CD4-positive, alpha-beta T cell (primary cell): ENCODE results near the gene KCNK1. TPM values are rescaled to one million over a fixed set of nuclear protein-coding genes. Genes with fewer than 3 reads are reported as not detected.

ENCODE experiments used
- ATAC-seq: fragments of 200-7000 bp; cut with Tn5 transposase; one replicate; pipeline ENCODE4 v1.10.0; 2022; ENCODE audit warnings: mild to moderate bottlenecking; ENCODE audit not compliant: poor library complexity
- CTCF ChIA-PET: fragments of 350-600 bp; sonication (Branson Sonifier 250); formaldehyde crosslinking; loops from one replicate; lab custom pipeline; 2021; ENCODE audit warnings: antibody characterized with exemption, inconsistent platforms; lab: Charles Lee
- POLR2A ChIA-PET: fragments of 350-600 bp; sonication (Branson Sonifier 250); formaldehyde crosslinking; loops from one replicate; lab custom pipeline; 2021; ENCODE audit warnings: antibody characterized with exemption, inconsistent platforms; lab: Charles Lee
- DNase-seq, 14 experiments: peaks; one replicate each; pipeline ENCODE4 v3.0.0-alpha.2; 2013 to 2020; ENCODE audit warnings: mixed read lengths in 2 of 14
- H3K27ac ChIP-seq, 2 donors: one replicate each; pipeline versions ENCODE4 v1.5.1 to v1.7.0; 2013; ENCODE audit warnings: low read length in 2 of 2, low read depth in 1 of 2, mild to moderate bottlenecking in 1 of 2
- H3K27me3 ChIP-seq, 2 experiments: 1 replicate in 1 of 2; 2 replicates in 1 of 2; pipeline versions ENCODE4 v1.6.1 to v1.7.0; 2013; ENCODE audit warnings: low read length in 2 of 2, control low read depth in 1 of 2, mild to moderate bottlenecking in 1 of 2, moderate library complexity in 1 of 2; ENCODE audit not compliant: insufficient read depth in 2 of 2, control insufficient read depth in 1 of 2
- H3K36me3 ChIP-seq: one replicate; pipeline ENCODE4 v1.6.1; 2013; ENCODE audit warnings: low read length, control low read depth; ENCODE audit not compliant: insufficient read depth
- H3K4me1 ChIP-seq: one replicate; pipeline ENCODE4 v1.6.1; 2013; ENCODE audit warnings: low read length, control low read depth; ENCODE audit not compliant: insufficient read depth
- H3K4me3 ChIP-seq: one replicate; pipeline ENCODE4 v1.5.1; 2013; ENCODE audit warnings: mild to moderate bottlenecking, low read length, moderate library complexity
- H3K9me3 ChIP-seq, 2 experiments: 1 replicate in 1 of 2; 2 replicates in 1 of 2; pipeline versions ENCODE4 v1.6.1 to v1.7.0; 2013; ENCODE audit warnings: low read length in 2 of 2, mild to moderate bottlenecking in 2 of 2, control low read depth in 1 of 2, moderate library complexity in 1 of 2; ENCODE audit not compliant: control insufficient read depth in 1 of 2, insufficient read depth in 1 of 2
- H3K27ac Mint-ChIP-seq: one replicate; pipeline ENCODE4 v1.8.0; 2020; ENCODE audit warnings: mixed read lengths
- H3K27me3 Mint-ChIP-seq: one replicate; pipeline ENCODE4 v1.8.0; 2021; ENCODE audit warnings: mixed read lengths
- H3K36me3 Mint-ChIP-seq: one replicate; pipeline ENCODE4 v1.8.0; 2021; ENCODE audit warnings: low read depth, mixed read lengths
- H3K4me1 Mint-ChIP-seq: one replicate; pipeline ENCODE4 v1.8.0; 2021; ENCODE audit warnings: low read depth, mixed read lengths
- H3K4me3 Mint-ChIP-seq: one replicate; pipeline ENCODE4 v1.8.0; 2020; ENCODE audit warnings: mild to moderate bottlenecking, mixed read lengths
- H3K9me3 Mint-ChIP-seq: one replicate; pipeline ENCODE4 v1.8.0; 2020; ENCODE audit warnings: mixed read lengths
- CTCF ChIP-seq: fragments of 200-600 bp; IDR thresholded peaks from one replicate; pipeline ENCODE4 v1.8.0; 2022; ENCODE audit warnings: antibody characterized with exemption, mild to moderate bottlenecking
- intact Hi-C, 2 experiments: fragments of 100-400 bp; cut with DNase I in 1 of 2; cut with micrococcal nuclease in 1 of 2; formaldehyde crosslinking; loops; one replicate each; pipeline versions ENCODE4 v1.15.1 to v1.9.0; 2023 to 2025; cut with DNase I, micrococcal nuclease
- total RNA-seq, 174 experiments: library from RNA in 2 of 174; stranded (reverse) in 2 of 174; gene quantifications; one replicate each; pipeline ENCODE4 v1.2.3 and lab custom pipeline; 2021 to 2026

KCNK1 gene
- total RNA-seq, 2 experiments from 2014 or later = not detected

GRCh38 chr1:233603478-233603877 lies 10.4 kb upstream of the KCNK1 start:
- no peak for DNase-seq
- no peaks in the 10 kb centered on the region for H3K4me1 Mint-ChIP-seq
- H3K36me3 ChIP-seq = no peaks in the 10 kb centered on the region
- ChIA-PET POLR2A (no interaction called here), CTCF (no interaction called here)
- TF ChIP-seq CTCF = no peak
- no peaks in the 10 kb centered on the region for H3K9me3 Mint-ChIP-seq
- no peaks in the 10 kb centered on the region for H3K4me1 ChIP-seq
- H3K27ac Mint-ChIP-seq = no peak overlapping the region
- no peaks in the 10 kb centered on the region for H3K27me3 ChIP-seq
- no peak overlapping the region for H3K4me3 Mint-ChIP-seq
- no peaks in the 10 kb centered on the region for H3K9me3 ChIP-seq
- no peak overlapping the region for H3K4me3 ChIP-seq
- intact Hi-C loops = no loop called here
- no peaks in the 10 kb centered on the region for H3K36me3 Mint-ChIP-seq
- peaks cover 29% of the 10 kb centered on the region for H3K27me3 Mint-ChIP-seq
- H3K27ac ChIP-seq = no peak overlapping the region
- no peak for ATAC-seq

GRCh38 chr1:233605205-233605604 lies 8.7 kb upstream of the KCNK1 start:
- TF ChIP-seq CTCF = no peak
- H3K9me3 Mint-ChIP-seq = no peaks in the 10 kb centered on the region
- CTCF ChIA-PET = no interaction called here

GRCh38 chr1:233606813-233607212 lies 7.1 kb upstream of the KCNK1 start:
- POLR2A ChIA-PET = no interaction called here

More at GRCh38 chr1:233605205-233605604, 8.7 kb upstream of the KCNK1 start:
- H3K4me1 Mint-ChIP-seq = no peaks in the 10 kb centered on the region
- no peak overlapping the region for H3K4me3 Mint-ChIP-seq
- no peaks in the 10 kb centered on the region for H3K36me3 Mint-ChIP-seq
- intact Hi-C loops = no loop called here
- Histone ChIP-seq H3K36me3 (no peaks in the 10 kb centered on the region), H3K4me1 (no peaks in the 10 kb centered on the region), H3K9me3 (no peaks in the 10 kb centered on the region), H3K4me3 (no peak overlapping the region), H3K27ac (no peak overlapping the region), H3K27me3 (peaks cover 0 to under 1% of the 10 kb centered on the region in 2 experiments)
- peaks cover 41% of the 10 kb centered on the region for H3K27me3 Mint-ChIP-seq
- DNase-seq (no peak), ATAC-seq (no peak)
- POLR2A ChIA-PET = no interaction called here
- no peak overlapping the region for H3K27ac Mint-ChIP-seq

More at GRCh38 chr1:233606813-233607212, 7.1 kb upstream of the KCNK1 start:
- H3K9me3 Mint-ChIP-seq = no peaks in the 10 kb centered on the region
- ATAC-seq = no peak
- Histone ChIP-seq H3K9me3 (no peaks in the 10 kb centered on the region), H3K27ac (no peak overlapping the region), H3K4me1 (no peaks in the 10 kb centered on the region), H3K4me3 (no peak overlapping the region), H3K27me3 (peaks cover 8 to 9% of the 10 kb centered on the region in 2 experiments), H3K36me3 (no peaks in the 10 kb centered on the region)
- intact Hi-C loops = no loop called here
- CTCF ChIA-PET = no interaction called here
- H3K27me3 Mint-ChIP-seq = peaks cover 43% of the 10 kb centered on the region
- no peak for DNase-seq
- H3K36me3 Mint-ChIP-seq = no peaks in the 10 kb centered on the region
- TF ChIP-seq CTCF = no peak
- no peak overlapping the region for H3K27ac Mint-ChIP-seq
- no peak overlapping the region for H3K4me3 Mint-ChIP-seq
- no peaks in the 10 kb centered on the region for H3K4me1 Mint-ChIP-seq
